MV-4-11 (cell line): ENCODE results near the gene TMEM181.
"Not testable (repeated sequence)": the region's sequence is repeated elsewhere in the genome, so short reads cannot be mapped to it uniquely, and the experiment has no call there.

ENCODE experiments used
- DNase-seq: peaks from one replicate; lab custom pipeline; 2025; lab: John Stamatoyannopoulos, UW

The TMEM181 gene

GRCh38 chr6:158599635-158600034 lies 39.7 kb downstream of the TMEM181 start:
- no peak for DNase-seq

GRCh38 chr6:158603261-158604047 lies 43.6 kb downstream of the TMEM181 start:
- DNase-seq = no peak

GRCh38 chr6:158604048-158604406 lies 44.1 kb downstream of the TMEM181 start:
- DNase-seq = no peak

- DNase-seq = peak; percentile 18
Observed at GRCh38 chr6:158605266-158605878, 45.5 kb downstream of the TMEM181 start.

DNA sequence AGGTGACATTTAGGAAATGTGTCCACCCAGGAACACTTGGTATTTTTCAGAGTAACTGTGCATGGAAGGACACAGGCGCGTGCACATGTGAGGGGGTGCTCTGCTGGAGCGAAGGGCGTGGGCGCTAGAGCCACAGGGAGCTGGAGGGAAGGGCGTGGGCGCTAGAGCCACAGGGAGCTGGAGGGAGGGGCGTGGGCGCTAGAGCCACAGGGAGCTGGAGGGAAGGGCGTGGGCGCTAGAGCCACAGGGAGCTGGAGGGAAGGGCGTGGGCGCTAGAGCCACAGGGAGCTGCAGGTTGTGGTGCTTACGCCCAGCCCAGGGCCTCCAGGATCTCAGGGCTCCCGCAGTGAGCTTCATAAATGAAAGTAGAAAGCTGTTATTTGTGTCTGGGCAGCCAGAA lies 46.1 kb downstream of the TMEM181 start:
- DNase-seq = not testable (repeated sequence)

DNA sequence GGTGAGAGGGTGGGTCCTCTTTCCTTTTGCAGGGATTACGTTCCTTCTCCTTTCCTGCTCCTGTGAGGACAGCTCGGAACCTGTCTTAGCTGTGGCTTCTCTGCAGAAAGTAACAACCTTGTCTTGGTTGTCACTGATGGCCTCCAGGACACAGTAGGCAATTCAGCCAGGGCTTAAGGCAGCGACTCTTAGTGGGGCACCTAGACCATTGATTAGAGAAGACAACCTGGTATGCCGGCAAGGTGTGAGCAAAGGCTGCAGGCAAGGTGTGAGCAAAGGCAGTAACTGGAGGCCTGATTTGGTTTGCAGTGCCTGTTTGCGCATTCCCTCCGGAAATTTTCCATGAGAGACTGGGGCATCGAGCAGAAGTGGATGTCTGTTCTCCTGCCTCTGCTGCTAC lies 47.0 kb downstream of the TMEM181 start:
- no peak for DNase-seq

GRCh38 chr6:158607411-158608170 lies 47.7 kb downstream of the TMEM181 start:
- DNase-seq = no peak

DNA sequence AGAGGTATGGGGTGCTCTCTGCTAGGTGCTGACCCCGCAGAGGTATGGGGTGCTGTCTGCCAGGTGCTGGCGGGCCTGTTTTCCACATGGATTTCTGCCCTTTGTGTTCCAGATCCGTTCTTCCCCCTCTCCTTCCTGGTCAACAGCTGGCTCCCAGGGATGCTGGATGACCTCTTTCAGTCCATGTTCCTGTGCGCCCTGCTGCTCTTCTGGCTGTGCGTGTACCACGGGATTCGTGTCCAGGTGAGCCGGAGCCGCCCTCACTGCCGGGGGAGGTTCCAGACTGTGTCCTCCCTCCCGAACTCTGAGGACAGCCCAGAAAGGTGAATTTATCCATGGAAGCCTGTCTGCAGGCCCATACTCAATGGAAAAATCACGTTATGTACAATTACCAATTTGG lies 48.3 kb downstream of the TMEM181 start:
- DNase-seq = no peak

DNA sequence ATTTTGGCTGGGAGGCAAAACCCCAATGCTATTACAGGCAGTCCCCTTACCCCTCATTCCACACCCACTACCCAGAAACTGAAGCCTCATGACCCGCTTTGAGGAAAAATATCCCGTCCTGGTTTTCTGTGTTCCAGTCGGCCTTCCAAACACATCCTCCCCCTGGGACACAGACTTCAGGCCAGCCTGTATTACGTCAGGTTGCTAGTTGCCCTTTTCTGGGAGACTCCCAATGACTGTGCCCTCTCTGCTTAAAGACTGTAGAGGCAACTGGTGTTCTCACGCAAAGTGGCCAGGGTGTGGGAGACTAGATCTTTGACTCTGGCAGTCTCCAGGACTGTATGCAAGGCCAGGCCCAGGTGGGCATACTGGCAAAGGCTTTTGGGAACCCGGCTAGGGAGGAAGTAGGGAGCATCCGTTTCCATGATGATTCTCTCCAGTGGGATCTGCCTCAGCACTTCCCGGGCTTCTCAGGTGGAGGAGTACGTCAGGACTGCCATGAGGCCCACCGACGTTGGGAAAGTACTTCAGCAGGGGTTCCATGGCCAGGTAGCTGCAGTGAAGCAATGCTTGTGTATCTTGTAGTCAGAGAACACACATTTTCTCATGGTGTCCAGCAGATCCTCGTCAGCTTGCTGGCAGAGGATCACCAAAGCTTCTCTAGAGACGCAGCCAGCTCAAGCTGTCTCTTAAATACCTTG lies 49.7 kb downstream of the TMEM181 start:
- no peak for DNase-seq

DNA sequence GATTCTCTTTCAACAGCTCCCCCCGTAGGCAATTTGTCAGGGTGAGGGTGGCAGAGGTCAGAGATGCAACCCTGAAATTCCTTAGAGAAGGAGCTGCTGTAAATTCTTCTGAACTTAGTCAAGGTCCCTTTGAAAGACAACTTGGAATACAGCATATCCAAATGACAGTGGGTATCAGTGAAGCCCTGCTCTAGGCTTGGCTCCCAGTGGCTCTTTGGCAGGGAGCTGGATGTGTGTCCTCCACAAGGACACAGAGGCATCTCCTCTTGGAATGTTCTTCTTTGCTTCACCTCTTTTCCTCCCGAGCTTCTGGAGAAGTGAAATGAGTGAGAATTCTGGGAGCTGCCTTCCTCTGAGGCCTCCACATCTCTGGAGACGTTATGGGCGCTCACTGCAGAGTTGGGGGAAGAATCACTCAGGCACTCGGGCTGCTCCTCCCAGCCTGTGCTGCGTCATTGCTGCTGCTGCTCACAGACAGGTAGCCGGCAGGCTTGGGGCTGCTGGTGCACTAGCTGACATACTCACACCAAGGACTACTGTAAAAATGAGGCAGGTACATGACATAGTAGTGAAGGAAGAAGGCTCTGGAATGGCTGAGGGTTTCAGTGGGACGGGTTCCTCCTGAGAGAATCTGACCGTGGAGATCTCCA lies 50.6 kb downstream of the TMEM181 start:
- DNase-seq = no peak

GRCh38 chr6:158611039-158611438 lies 51.1 kb downstream of the TMEM181 start:
- no peak for DNase-seq

DNA sequence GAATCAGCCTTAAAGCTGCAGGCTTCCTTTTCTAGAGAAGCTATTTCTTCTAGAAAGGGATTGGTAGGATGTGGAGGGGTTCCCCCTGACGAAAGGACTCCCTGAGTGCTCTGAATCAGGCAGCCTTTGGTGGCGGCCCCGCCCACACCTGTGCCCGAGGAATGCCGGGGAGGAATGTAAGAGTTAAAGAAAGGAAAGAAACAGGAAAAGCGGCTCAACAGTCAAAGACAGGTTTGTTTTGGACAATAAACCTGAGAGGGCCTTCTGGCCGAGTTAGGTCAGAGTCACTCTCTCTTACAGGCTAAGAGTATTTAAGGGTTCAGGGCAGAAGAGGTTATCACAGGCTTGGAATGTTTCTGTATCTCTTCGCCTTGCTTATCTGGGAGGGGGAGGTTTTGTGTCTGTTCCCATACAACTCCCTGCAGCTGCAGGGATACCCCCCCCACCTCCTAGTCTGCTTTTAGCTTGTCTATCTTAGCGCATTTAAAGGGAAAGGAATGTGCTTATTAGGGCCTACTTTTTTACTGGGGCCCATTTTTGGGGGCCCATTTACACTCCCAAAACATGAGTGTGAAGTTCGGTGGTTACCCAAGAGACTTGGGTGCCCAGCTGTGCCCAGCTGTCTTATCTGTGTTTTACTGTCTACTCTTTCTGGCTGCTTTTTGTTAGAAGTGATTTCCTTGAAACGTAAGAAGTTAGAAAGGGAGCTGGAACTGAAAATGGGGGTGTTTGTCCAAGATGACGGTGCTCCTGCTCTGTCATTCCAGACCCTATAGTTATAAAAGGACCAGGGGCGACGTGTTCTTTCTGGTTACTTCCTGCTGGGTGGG lies 51.9 kb downstream of the TMEM181 start:
- no peak for DNase-seq

DNA sequence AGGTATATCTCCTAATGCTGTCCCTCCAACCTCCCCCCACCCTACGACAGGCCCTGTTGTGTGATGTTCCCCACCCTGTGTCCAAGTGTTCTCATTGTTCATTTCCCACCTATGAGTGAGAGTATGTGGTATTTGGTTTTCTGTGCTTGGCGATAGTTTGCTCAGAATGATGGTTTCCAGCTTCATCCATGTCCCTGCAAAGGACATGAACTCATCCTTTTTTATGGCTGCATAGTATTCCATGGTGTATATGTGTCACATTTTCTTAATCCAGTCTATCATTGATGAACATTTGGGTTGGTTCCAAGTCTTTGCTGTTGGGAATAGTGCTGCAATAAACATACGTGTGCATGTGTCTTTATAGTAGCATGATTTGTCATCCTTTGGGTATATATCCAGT lies 54.7 kb downstream of the TMEM181 start:
- not testable (repeated sequence) for DNase-seq

GRCh38 chr6:158618289-158618688 lies 58.4 kb downstream of the TMEM181 start:
- not testable (repeated sequence) for DNase-seq

DNA sequence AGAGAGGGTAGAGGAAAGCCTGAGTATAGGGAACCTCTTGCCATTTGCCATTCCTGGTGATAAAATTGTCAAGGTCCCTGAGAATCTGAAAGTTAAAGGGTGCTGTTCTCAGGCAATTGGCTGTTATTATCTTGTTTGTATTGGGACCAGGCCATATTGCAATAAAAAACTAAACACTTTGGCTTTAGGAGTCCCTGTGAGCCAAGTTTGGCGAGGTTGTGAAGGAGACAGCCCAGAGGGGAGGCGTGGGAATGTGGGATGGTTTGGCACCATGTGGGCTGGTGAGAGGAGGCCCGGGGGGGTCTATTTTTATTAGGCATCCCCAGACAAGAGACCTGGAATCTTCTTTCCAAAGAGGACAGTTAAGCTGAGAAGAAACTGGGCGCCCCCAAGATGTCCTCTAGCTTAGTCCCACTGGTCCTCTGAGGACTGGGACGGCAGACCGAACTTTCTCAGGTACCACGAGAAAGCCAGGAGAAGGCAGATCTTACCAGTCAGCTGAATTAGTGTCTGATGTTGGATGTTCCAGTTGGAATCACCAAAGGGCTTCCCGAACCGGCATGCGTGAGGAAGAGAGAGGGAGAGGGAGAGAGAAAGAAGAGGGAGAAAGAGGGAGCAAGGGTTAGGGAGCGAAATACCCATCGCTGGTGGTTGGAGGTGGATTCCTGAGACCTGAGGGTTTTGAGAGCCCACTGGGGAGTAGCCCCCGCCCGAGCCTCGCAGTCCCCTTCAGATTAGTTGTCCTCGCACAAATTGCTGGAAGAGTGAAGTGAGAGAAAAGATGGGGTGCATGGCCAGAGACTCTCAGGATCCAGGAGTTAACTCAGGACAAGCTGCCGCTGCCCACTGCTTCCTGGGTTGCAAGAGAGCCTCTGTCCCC lies 60.3 kb downstream of the TMEM181 start:
- no peak for DNase-seq

DNA sequence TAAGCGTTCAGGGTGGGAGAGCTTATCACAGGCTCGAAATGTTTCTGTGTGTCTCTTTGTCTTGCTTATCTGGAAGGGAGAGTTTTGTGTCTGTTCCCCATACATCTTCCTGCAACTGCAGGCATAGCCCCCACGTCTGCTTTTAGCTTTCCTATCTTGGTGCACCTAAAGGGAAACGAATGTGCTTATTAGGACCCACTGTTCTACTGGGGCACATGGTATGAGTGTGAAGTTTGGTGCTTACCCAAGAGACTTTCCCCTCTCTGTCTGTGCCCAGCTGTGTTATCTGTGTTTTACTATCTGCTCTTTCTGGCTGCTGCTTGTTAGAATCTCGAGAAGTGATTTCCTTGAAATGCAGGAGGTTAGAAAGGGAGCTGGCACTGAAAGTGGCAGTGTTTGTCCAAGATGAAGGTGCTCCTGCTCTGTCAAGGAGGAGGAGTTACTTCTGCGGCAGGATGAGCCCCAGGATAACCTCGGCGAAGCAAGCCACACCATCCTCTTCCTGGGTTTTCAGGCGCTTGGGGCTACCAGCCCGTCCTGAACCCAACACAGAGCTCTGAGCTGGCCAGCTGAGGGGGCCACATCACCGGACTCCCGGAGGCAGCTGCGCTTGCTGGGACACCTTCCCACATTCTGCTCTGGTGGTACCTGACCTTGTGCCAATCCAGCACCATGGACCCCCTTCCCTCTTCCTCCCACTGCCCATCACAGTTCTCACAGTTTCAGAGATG lies 61.2 kb downstream of the TMEM181 start:
- DNase-seq = no peak

GRCh38 chr6:158621694-158622544 lies 62.0 kb downstream of the TMEM181 start:
- DNase-seq = no peak

- DNase-seq = no peak
Observed at GRCh38 chr6:158622545-158623190, 62.8 kb downstream of the TMEM181 start.
